ENCODE measurements around the gene CDH4. TPM values are rescaled to one million over a fixed set of nuclear protein-coding genes. Genes with fewer than 3 reads are reported as not detected.

The CDH4 gene
- total RNA-seq, 1 donor from 2014 or later, result 39.7 TPM

DNA sequence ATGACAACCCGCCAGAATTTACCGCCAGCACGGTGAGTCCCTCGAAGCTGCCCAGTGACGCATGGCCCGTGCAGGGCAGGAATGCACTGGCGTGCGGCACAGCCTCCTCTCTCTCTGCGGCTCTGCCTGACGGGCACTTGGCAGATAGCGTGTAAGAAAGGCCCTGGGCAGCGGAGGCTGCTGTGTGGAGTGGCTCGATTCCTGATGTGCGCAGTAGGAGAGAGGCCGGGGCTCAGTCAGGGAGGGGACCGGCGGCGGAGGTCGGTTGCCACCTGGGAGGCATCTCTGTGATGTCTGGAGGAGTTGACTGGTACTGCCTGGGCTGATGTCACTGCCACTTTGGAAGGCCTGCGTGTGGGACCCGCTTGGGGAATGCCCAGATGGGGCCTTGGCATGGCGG lies 643.0 kb downstream of the CDH4 start:
- H3K27me3 ChIP-seq (ENCODE audit: control insufficient read depth, insufficient read depth, low read length), result peaks cover 4% of the 10 kb centered on the region
- no peak for DNase-seq (ENCODE audit: low read depth)
- H3K36me3 ChIP-seq (ENCODE audit: control insufficient read depth, insufficient read depth, low read length), result no peaks in the 10 kb centered on the region
- H3K4me3 ChIP-seq (ENCODE audit: low read depth, low read length), result no peak overlapping the region
- TF ChIP-seq, protein P1, sequence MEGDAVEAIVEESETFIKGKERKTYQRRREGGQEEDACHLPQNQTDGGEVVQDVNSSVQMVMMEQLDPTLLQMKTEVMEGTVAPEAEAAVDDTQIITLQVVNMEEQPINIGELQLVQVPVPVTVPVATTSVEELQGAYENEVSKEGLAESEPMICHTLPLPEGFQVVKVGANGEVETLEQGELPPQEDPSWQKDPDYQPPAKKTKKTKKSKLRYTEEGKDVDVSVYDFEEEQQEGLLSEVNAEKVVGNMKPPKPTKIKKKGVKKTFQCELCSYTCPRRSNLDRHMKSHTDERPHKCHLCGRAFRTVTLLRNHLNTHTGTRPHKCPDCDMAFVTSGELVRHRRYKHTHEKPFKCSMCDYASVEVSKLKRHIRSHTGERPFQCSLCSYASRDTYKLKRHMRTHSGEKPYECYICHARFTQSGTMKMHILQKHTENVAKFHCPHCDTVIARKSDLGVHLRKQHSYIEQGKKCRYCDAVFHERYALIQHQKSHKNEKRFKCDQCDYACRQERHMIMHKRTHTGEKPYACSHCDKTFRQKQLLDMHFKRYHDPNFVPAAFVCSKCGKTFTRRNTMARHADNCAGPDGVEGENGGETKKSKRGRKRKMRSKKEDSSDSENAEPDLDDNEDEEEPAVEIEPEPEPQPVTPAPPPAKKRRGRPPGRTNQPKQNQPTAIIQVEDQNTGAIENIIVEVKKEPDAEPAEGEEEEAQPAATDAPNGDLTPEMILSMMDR (IDR thresholded peaks at IDR 0.05; ENCODE audit: insufficient read depth, low read length, poor library complexity, severe bottlenecking), result no peak

DNA sequence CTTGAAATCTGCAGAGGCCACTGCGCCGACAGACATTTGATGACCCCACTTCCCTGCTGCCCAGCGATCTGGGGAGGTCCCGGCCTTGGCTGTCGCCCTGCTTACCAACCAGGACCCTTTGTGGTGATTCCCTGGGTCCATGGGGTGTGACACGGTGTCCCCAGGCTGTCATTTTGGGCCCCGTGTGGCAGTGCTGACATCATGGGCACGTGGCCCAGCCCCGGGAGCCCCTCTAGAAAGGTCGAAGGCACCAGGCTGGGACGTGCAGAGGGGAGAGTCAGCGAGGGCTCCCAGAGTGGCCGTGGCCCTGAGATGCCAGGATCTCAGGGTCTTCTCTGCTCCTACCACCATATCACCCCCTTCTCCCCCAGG lies 643.6 kb downstream of the CDH4 start:
- peaks cover 4% of the 10 kb centered on the region for H3K27me3 ChIP-seq (ENCODE audit: control insufficient read depth, insufficient read depth, low read length)
- no peak overlapping the region for H3K4me3 ChIP-seq (ENCODE audit: low read depth, low read length)
- no peak for DNase-seq (ENCODE audit: low read depth)
- TF ChIP-seq, protein P1 (IDR thresholded peaks at IDR 0.05; ENCODE audit: insufficient read depth, low read length, poor library complexity, severe bottlenecking), result no peak
- no peaks in the 10 kb centered on the region for H3K36me3 ChIP-seq (ENCODE audit: control insufficient read depth, insufficient read depth, low read length)

DNA sequence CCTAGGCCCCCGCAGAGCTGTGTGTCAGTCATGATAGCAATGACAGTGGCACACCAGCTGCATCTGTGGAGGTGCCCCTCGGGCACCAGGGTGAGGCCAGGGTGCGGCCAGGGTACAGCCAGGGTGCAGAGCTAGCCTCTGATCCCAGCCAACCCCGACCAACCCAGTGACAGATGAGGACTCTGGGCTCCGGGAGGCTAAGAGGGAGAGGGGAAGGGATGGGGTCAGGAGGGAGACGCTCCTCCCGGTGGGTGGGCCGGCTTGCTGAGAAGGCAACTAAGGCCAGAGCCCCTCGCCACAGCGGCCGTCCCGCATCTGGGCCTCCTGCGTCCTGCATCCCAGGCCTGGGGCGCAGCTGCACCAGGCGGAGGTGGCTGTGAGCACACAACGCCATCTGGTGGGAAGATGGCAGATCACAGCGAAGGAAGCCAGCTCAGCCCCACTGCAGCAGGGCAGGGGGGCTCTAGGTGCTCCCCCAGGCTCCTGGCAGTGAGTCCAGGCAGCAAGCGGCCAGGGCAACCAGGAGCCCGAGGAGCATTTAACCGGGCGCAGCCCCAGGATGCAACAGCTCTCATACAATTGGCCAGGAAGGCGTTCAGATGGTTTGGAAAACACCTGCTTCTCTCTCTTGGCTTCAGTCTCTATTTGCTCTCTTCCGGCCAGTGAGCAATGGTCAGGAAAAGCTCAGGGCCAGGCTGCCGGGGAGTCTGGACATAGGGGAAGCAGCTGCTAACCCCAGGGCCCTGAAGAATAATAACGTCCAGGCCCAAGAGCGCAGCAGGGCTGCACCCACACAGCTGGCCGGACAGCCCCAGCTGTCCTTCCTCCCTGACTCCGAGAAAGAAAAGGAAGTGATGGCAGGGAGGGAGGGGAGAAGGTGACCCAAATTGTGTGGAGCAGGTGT lies 644.2 kb downstream of the CDH4 start:
- Histone ChIP-seq H3K27me3 (ENCODE audit: control insufficient read depth, insufficient read depth, low read length) (peaks cover 4% of the 10 kb centered on the region), H3K4me3 (ENCODE audit: low read depth, low read length) (no peak overlapping the region), H3K36me3 (ENCODE audit: control insufficient read depth, insufficient read depth, low read length) (no peaks in the 10 kb centered on the region)
- no peak for DNase-seq (ENCODE audit: low read depth)
- TF ChIP-seq, protein P1 (IDR thresholded peaks at IDR 0.05; ENCODE audit: insufficient read depth, low read length, poor library complexity, severe bottlenecking), result peak; percentile 82

DNA sequence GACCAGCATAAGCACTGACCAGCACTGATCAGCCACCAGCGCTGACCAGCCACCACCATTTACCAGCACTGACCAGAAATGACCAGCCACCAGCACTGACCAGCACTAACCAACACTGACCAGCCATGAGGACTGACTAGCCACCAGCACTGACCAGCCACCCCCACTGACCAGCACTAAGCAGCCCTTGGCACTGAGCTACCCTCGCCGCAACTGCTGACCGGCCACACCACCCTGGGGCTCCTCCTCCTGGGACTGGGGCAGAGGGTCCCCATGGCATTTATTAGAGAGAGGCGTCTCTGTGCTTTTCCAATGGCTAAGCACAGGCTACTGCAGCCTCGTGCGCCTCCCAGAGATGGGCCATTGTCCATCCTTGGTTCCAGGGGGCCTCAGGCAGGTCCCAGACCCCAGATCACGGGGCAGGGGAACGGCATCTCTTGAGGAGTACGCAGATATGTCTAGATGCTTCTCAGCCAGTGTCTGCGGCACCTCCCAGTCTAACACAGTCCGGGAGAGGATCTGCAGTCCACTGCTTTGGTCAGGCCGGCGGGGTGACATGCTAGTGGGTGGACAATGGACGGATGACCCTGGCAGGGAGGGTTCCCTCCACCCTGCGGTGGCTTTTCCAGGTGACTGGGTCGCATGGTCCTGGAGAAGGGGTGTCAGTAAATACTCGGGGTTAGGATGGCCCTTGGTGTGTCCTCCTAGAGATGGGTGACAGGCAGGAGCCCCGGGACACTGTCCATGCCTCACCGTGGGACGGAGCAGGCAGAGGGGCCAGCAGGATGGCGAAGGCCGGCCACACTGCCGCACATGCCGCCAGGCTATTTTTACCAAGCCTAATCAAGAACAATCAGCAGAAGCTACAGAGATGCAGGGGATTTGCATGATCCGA lies 645.6 kb downstream of the CDH4 start:
- Histone ChIP-seq H3K27me3 (ENCODE audit: control insufficient read depth, insufficient read depth, low read length) (peaks cover 4% of the 10 kb centered on the region), H3K4me3 (ENCODE audit: low read depth, low read length) (no peak overlapping the region), H3K36me3 (ENCODE audit: control insufficient read depth, insufficient read depth, low read length) (no peaks in the 10 kb centered on the region)
- DNase-seq (ENCODE audit: low read depth), result no peak
- TF ChIP-seq, protein P1 (IDR thresholded peaks at IDR 0.05; ENCODE audit: insufficient read depth, low read length, poor library complexity, severe bottlenecking), result no peak

DNA sequence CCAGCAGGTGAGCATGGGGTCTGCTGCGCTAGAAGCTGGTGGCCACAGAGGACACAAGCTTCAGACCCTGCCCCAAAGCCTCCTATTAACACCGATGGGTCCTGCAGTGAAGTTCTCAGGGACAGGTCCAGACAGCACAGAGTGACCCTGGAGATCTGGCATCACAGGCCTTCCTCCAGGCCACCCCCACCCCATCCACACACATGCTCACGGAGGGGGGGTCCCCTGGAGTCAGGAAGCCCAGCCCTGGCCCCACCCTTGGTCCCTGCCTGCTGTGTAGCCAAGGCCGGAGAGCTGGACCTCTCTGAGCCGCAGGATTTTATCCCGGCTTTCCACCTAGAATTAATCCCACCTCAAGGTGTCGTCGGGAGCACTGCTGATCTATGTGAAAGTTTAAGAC lies 646.3 kb downstream of the CDH4 start:
- Histone ChIP-seq H3K36me3 (ENCODE audit: control insufficient read depth, insufficient read depth, low read length) (no peaks in the 10 kb centered on the region), H3K27me3 (ENCODE audit: control insufficient read depth, insufficient read depth, low read length) (peaks cover 4% of the 10 kb centered on the region), H3K4me3 (ENCODE audit: low read depth, low read length) (no peak overlapping the region)
- TF ChIP-seq, protein P1 (IDR thresholded peaks at IDR 0.05; ENCODE audit: insufficient read depth, low read length, poor library complexity, severe bottlenecking), result no peak
- DNase-seq (ENCODE audit: low read depth), result no peak
